Gastrocnemius medialis (tissue), 4 donors: Measurements from ENCODE around the gene PDRG1.

Source experiments
- POLR2A ChIP-seq, 2 donors: fragments of 450-650 bp; IDR thresholded peaks; one replicate each; pipeline ENCODE4 v1.6.1; 2017; ENCODE audit warnings: antibody characterized with exemption in 2 of 2, mild to moderate bottlenecking in 2 of 2, moderate library complexity in 2 of 2
- TF ChIP-seq, protein P1 (sequence below), 5 experiments: fragments of 450-650 bp in 3 of 5; fragments of 200-600 bp in 2 of 5; sonication (generic) in 2 of 5; IDR thresholded peaks in 4 of 5; conservative IDR thresholded peaks in 1 of 5; 1 replicate in 4 of 5; 2 replicates in 1 of 5; pipeline ENCODE4 v1.5.1; 2016 to 2019; ENCODE audit warnings: antibody characterized with exemption in 5 of 5, mild to moderate bottlenecking in 3 of 5, moderate library complexity in 3 of 5

DNA sequence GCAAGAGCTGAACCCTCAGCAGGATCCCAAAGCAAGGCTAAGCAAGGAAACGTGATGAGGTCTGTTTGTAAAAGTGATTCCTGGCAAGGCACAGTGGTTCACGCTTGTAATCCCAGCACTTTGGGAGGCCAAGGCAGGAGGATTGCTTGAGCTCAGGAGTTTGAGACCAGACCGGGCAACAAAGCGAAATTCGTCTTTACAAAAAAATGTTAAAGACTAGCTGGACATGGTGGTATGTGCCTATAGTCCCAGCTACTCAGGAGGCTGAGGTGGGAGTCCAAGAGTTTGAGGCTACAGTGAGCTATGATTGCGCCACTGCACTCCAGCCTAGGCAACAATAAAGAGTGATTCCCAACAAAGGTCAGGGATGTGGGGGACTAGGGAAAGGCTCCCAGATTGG, 12.0 kb upstream of the PDRG1 start:
- TF ChIP-seq, protein P1, sequence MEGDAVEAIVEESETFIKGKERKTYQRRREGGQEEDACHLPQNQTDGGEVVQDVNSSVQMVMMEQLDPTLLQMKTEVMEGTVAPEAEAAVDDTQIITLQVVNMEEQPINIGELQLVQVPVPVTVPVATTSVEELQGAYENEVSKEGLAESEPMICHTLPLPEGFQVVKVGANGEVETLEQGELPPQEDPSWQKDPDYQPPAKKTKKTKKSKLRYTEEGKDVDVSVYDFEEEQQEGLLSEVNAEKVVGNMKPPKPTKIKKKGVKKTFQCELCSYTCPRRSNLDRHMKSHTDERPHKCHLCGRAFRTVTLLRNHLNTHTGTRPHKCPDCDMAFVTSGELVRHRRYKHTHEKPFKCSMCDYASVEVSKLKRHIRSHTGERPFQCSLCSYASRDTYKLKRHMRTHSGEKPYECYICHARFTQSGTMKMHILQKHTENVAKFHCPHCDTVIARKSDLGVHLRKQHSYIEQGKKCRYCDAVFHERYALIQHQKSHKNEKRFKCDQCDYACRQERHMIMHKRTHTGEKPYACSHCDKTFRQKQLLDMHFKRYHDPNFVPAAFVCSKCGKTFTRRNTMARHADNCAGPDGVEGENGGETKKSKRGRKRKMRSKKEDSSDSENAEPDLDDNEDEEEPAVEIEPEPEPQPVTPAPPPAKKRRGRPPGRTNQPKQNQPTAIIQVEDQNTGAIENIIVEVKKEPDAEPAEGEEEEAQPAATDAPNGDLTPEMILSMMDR (IDR thresholded peaks at IDR 0.05 in 4 of 5, conservative IDR thresholded peaks at IDR 0.05 in 1 of 5): no peak
- no peak for TF ChIP-seq POLR2A (IDR thresholded peaks at IDR 0.05)
